HEK293 (cell line): ENCODE data around the gene CXCL12.

Experiments used
- CTCF ChIA-PET: fragments of 350-600 bp; formaldehyde crosslinking; extraction: SDS; loops from one replicate; lab custom pipeline; 2021; ENCODE audit warnings: antibody characterized with exemption; lab: Yijun Ruan, JAX
- POLR2A ChIA-PET: fragments of 300-600 bp; formaldehyde crosslinking; extraction: SDS; loops from one replicate; lab custom pipeline; 2020; ENCODE audit warnings: antibody characterized with exemption, inconsistent platforms; lab: Yijun Ruan, JAX
- H3K27ac ChIP-seq: fragments of 200-500 bp; sonication (Bioruptor generic); 2 replicates; pipeline ENCODE4 v1.5.1; 2014; ENCODE audit warnings: low read depth, low read length, control low read depth, inconsistent platforms; ENCODE audit errors: extremely low read depth
- H3K36me3 ChIP-seq, 2 experiments: fragments of 200-500 bp in 1 of 2; sonication (Bioruptor generic) in 1 of 2; 1 replicate in 1 of 2; 2 replicates in 1 of 2; pipeline ENCODE4 v1.5.1; 2014 to 2017; ENCODE audit warnings: inconsistent platforms in 2 of 2, low read length in 2 of 2; ENCODE audit not compliant: control insufficient read depth in 2 of 2, insufficient read depth in 1 of 2
- H3K4me1 ChIP-seq: fragments of 200-500 bp; sonication (Bioruptor generic); 2 replicates; pipeline ENCODE4 v1.5.1; 2014; ENCODE audit warnings: mild to moderate bottlenecking, low read length, inconsistent platforms; ENCODE audit not compliant: control insufficient read depth, insufficient read depth
- H3K4me3 ChIP-seq: 2 replicates; pipeline ENCODE4 v1.5.1; 2011; ENCODE audit warnings: low read depth, mild to moderate bottlenecking, control low read depth, low read length, moderate library complexity
- H3K9me3 ChIP-seq: fragments of 200-500 bp; sonication (Bioruptor generic); 2 replicates; pipeline ENCODE4 v1.5.1; 2014; ENCODE audit warnings: low read depth, low read length, inconsistent platforms; ENCODE audit not compliant: control insufficient read depth, insufficient read depth
- PRDM10 ChIP-seq: fragments of 450-650 bp; formaldehyde crosslinking; IDR thresholded peaks from 2 replicates; pipeline ENCODE4 v1.5.1; 2016; ENCODE audit warnings: missing biosample characterization, missing genetic modification characterization
- ZEB2 ChIP-seq: fragments of 450-650 bp; formaldehyde crosslinking; IDR thresholded peaks from 2 replicates; pipeline ENCODE4 v1.5.1; 2016; ENCODE audit warnings: missing biosample characterization, missing genetic modification characterization
- ZIC2 ChIP-seq: fragments of 450-650 bp; formaldehyde crosslinking; IDR thresholded peaks from 2 replicates; pipeline ENCODE4 v1.5.1; 2016; ENCODE audit warnings: missing biosample characterization, missing genetic modification characterization
- ZNF157 ChIP-seq: fragments of 450-650 bp; formaldehyde crosslinking; IDR thresholded peaks from 2 replicates; pipeline ENCODE4 v1.5.1; 2016; ENCODE audit warnings: missing biosample characterization, missing genetic modification characterization
- ZNF473 ChIP-seq: fragments of 450-650 bp; formaldehyde crosslinking; IDR thresholded peaks from 2 replicates; pipeline ENCODE4 v1.5.1; 2017; ENCODE audit warnings: missing biosample characterization, missing genetic modification characterization
- ZNF514 ChIP-seq: fragments of 450-650 bp; formaldehyde crosslinking; IDR thresholded peaks from 2 replicates; pipeline ENCODE4 v1.5.1; 2016; ENCODE audit warnings: missing biosample characterization, missing genetic modification characterization
- ZNF529 ChIP-seq: fragments of 450-650 bp; formaldehyde crosslinking; IDR thresholded peaks from 2 replicates; pipeline ENCODE4 v1.5.1; 2017; ENCODE audit warnings: missing genetic modification characterization, missing biosample characterization; ENCODE audit not compliant: insufficient replicate concordance
- ZNF549 ChIP-seq: fragments of 450-650 bp; IDR thresholded peaks from 2 replicates; pipeline ENCODE4 v1.5.1; 2018; ENCODE audit warnings: missing biosample characterization, missing genetic modification characterization, mild to moderate bottlenecking, inconsistent platforms, moderate library complexity
- ZNF558 ChIP-seq: fragments of 450-650 bp; formaldehyde crosslinking; IDR thresholded peaks from 2 replicates; pipeline ENCODE4 v1.5.1; 2016; ENCODE audit warnings: missing biosample characterization, missing genetic modification characterization
- ZNF623 ChIP-seq: fragments of 450-650 bp; formaldehyde crosslinking; IDR thresholded peaks from 2 replicates; pipeline ENCODE4 v1.5.1; 2016; ENCODE audit warnings: missing biosample characterization, missing genetic modification characterization
- ZNF768 ChIP-seq: fragments of 450-650 bp; formaldehyde crosslinking; IDR thresholded peaks from 2 replicates; pipeline ENCODE4 v1.5.1; 2018; ENCODE audit warnings: missing biosample characterization, mild to moderate bottlenecking, missing genetic modification characterization
- ZNF791 ChIP-seq: fragments of 450-650 bp; formaldehyde crosslinking; IDR thresholded peaks from 2 replicates; pipeline ENCODE4 v1.5.1; 2016; ENCODE audit warnings: missing biosample characterization, missing genetic modification characterization
- ZSCAN23 ChIP-seq: fragments of 450-650 bp; formaldehyde crosslinking; IDR thresholded peaks from 2 replicates; pipeline ENCODE4 v1.5.1; 2016; ENCODE audit warnings: missing biosample characterization, missing genetic modification characterization
- TF ChIP-seq, protein P1 (sequence below): fragments of 450-650 bp; formaldehyde crosslinking; IDR thresholded peaks from 2 replicates; pipeline ENCODE4 v1.5.1; 2016; ENCODE audit warnings: missing biosample characterization, missing genetic modification characterization, borderline replicate concordance
- TF ChIP-seq, protein P2 (sequence below): fragments of 450-650 bp; formaldehyde crosslinking; conservative IDR thresholded peaks from 2 replicates; pipeline ENCODE4 v1.5.1; 2016; ENCODE audit warnings: low read depth, missing biosample characterization, missing genetic modification characterization

Gene CXCL12

GRCh38 chr10:44387853-44388251 is 3.0 kb upstream of the CXCL12 start:
- Histone ChIP-seq H3K9me3 (no peaks in the 10 kb centered on the region), H3K27ac (no peak overlapping the region), H3K4me1 (peaks cover 3% of the 10 kb centered on the region; the same call in 1 of the 2 replicates), H3K36me3 (no peaks in the 10 kb centered on the region)
- TF ChIP-seq ZNF529 (tag by site-specific recombination) (no peak), ZIC2 (no peak), ZEB2 (tag by site-specific recombination) (no peak), ZNF768 (no peak), ZNF791 (tag by site-specific recombination) (no peak), PRDM10 (tag by site-specific recombination) (no peak), ZNF514 (no peak), ZSCAN23 (tag by site-specific recombination) (no peak), ZNF473 (tag by site-specific recombination) (no peak), ZNF558 (no peak), ZNF157 (no peak), ZNF623 (tag by site-specific recombination) (no peak), ZNF549 (no peak)
- TF ChIP-seq, protein P1, sequence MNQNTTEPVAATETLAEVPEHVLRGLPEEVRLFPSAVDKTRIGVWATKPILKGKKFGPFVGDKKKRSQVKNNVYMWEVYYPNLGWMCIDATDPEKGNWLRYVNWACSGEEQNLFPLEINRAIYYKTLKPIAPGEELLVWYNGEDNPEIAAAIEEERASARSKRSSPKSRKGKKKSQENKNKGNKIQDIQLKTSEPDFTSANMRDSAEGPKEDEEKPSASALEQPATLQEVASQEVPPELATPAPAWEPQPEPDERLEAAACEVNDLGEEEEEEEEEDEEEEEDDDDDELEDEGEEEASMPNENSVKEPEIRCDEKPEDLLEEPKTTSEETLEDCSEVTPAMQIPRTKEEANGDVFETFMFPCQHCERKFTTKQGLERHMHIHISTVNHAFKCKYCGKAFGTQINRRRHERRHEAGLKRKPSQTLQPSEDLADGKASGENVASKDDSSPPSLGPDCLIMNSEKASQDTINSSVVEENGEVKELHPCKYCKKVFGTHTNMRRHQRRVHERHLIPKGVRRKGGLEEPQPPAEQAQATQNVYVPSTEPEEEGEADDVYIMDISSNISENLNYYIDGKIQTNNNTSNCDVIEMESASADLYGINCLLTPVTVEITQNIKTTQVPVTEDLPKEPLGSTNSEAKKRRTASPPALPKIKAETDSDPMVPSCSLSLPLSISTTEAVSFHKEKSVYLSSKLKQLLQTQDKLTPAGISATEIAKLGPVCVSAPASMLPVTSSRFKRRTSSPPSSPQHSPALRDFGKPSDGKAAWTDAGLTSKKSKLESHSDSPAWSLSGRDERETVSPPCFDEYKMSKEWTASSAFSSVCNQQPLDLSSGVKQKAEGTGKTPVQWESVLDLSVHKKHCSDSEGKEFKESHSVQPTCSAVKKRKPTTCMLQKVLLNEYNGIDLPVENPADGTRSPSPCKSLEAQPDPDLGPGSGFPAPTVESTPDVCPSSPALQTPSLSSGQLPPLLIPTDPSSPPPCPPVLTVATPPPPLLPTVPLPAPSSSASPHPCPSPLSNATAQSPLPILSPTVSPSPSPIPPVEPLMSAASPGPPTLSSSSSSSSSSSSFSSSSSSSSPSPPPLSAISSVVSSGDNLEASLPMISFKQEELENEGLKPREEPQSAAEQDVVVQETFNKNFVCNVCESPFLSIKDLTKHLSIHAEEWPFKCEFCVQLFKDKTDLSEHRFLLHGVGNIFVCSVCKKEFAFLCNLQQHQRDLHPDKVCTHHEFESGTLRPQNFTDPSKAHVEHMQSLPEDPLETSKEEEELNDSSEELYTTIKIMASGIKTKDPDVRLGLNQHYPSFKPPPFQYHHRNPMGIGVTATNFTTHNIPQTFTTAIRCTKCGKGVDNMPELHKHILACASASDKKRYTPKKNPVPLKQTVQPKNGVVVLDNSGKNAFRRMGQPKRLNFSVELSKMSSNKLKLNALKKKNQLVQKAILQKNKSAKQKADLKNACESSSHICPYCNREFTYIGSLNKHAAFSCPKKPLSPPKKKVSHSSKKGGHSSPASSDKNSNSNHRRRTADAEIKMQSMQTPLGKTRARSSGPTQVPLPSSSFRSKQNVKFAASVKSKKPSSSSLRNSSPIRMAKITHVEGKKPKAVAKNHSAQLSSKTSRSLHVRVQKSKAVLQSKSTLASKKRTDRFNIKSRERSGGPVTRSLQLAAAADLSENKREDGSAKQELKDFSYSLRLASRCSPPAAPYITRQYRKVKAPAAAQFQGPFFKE: no peak
- TF ChIP-seq, protein P2, sequence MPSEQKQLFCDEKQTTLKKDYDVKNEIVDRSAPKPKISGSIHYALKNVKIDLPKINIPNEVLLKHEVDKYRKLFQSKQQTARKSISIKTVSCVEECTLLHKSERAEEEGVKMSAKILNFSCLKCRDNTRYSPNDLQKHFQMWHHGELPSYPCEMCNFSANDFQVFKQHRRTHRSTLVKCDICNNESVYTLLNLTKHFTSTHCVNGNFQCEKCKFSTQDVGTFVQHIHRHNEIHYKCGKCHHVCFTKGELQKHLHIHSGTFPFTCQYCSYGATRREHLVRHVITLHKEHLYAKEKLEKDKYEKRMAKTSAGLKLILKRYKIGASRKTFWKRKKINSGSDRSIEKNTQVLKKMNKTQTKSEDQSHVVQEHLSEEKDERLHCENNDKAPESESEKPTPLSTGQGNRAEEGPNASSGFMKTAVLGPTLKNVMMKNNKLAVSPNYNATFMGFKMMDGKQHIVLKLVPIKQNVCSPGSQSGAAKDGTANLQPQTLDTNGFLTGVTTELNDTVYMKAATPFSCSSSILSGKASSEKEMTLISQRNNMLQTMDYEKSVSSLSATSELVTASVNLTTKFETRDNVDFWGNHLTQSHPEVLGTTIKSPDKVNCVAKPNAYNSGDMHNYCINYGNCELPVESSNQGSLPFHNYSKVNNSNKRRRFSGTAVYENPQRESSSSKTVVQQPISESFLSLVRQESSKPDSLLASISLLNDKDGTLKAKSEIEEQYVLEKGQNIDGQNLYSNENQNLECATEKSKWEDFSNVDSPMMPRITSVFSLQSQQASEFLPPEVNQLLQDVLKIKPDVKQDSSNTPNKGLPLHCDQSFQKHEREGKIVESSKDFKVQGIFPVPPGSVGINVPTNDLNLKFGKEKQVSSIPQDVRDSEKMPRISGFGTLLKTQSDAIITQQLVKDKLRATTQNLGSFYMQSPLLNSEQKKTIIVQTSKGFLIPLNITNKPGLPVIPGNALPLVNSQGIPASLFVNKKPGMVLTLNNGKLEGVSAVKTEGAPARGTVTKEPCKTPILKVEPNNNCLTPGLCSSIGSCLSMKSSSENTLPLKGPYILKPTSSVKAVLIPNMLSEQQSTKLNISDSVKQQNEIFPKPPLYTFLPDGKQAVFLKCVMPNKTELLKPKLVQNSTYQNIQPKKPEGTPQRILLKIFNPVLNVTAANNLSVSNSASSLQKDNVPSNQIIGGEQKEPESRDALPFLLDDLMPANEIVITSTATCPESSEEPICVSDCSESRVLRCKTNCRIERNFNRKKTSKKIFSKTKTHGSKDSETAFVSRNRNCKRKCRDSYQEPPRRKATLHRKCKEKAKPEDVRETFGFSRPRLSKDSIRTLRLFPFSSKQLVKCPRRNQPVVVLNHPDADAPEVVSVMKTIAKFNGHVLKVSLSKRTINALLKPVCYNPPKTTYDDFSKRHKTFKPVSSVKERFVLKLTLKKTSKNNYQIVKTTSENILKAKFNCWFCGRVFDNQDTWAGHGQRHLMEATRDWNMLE (tag by site-specific recombination): no peak
- TF ChIP-seq, all 188 proteins: peak for 0
- ChIA-PET CTCF (interaction anchor here (1.2 to 2.0 kb wide), 2 partner anchors 22 to 86 kb away, joined by 3 to 6 read pairs; no protein-coding TSS in a partner anchor), POLR2A (no interaction called here)
- H3K4me3 ChIP-seq: no peak overlapping the region
